GM19463 (cell line): Measurements from ENCODE around the gene ADAMTS6.

ENCODE experiments used
- ATAC-seq: cut with Tn5 transposase; IDR thresholded peaks from one replicate; pipeline ENCODE4 v1.9.1; 2021; ENCODE audit warnings: mild to moderate bottlenecking, moderate library complexity; ENCODE audit not compliant: unreplicated experiment

The ADAMTS6 gene

GRCh38 chr5:65475336-65475735 lies 6.4 kb downstream of the ADAMTS6 start:
- ATAC-seq: no peak

DNA sequence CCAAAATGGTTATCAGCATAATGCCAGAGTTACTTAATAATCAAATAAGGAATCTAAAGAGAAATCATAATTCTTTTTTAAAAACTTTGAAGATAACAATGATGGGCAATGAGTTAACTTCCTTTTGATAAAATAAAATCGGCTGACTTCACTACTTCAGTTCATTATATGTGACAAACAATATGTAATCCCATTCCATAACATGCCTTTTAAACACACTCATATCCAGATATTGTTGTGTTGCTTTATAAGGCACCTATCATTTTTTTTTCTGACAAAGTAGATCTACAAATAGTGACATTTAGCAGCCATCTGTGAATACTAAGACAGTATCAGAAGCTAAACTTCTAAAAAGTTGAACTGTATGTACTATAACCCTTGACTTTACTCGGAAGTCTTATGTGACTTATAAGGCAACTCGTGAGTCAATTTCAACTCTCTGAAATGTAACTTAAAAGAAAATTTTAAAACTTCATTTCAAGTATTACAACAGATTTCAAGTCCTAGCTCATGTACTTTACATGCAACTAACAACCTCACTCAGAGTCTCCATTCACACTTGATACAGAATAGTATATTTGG lies 7.5 kb downstream of the ADAMTS6 start:
- no peak for ATAC-seq

GRCh38 chr5:65468633-65469032 lies 13.1 kb downstream of the ADAMTS6 start:
- ATAC-seq: no peak

DNA sequence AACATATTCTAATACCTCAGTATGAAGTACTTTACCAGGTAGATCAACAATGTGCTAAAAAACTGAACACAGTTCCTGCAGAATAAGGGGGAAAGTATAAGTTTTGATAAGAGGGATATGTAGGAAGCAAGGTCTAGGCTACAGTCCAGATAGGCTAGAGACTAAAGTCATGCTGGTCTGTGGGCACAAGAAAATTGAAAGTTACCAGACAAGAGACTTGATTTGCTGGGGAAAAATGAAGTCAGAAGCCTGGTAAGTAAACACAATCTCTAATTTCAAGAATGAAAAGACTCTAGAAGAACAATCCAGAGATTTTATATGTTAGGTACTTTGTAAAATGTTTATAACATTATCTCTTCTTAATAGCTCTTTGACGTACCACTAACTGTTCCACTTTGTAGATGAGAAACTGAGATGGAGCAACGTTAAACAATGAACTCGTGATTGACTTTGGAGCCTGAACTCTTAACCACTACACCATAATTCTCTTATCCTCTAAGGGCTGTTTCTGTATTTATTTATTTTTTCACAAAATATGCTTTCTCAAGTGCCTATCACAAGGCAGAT lies 19.5 kb downstream of the ADAMTS6 start:
- no peak for ATAC-seq

GRCh38 chr5:65461490-65461889 lies 20.2 kb downstream of the ADAMTS6 start:
- no peak for ATAC-seq

DNA sequence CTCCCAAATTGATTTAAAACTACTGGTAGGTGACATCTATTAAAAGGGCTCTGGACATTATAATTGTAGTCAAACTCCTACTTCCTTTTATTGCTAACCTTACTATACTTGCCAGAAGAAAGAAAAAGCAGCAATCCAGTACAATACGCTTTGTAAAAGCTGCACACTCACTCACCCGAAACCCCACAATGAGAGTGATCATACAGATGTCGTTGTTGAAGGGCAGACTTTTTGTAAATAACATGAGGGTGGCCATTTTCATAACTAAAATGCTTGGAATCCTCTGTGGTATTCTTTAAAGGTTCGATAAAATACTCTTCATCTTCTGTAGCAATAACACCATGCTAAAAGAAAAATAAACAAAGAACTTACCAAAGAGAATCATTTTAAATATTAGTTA lies 21.7 kb downstream of the ADAMTS6 start:
- no peak for ATAC-seq

DNA sequence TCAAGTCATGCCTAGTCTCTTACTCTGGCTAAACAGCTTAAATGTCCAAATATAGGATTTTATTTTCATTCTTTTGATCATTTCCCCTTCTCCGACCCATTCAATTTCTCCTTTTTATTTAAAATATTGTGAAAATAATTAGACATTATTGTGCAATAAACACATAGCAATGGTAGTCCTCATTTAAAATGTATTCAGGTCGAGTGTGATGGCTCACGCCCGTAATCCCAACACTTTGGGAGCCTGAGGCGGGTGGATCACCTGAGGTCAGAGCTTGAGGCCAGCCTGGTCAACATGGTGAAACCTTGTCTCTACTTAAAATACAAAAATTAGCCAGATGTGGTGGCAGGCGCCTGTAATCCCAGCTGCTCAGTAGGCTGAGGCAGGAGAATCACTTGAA lies 26.7 kb downstream of the ADAMTS6 start:
- no peak for ATAC-seq

DNA sequence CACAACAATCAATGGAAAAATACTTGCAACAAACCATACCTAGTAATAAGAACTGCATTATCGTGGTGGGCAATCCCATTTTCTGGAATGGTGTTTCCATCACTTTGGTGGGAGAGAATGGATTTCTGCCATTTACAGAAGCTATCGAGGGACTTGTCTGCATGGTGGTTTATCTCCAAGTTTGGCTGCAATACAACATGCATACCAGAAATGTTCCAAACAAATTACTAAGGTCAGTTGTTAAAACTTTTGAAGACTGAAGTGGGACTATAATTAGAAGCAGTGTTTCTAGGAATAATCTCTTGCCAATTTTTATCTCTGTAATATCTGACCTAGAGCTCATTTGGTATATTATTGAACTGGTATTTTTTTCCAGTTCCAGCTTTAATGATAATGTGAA lies 30.3 kb downstream of the ADAMTS6 start:
- ATAC-seq: no peak

DNA sequence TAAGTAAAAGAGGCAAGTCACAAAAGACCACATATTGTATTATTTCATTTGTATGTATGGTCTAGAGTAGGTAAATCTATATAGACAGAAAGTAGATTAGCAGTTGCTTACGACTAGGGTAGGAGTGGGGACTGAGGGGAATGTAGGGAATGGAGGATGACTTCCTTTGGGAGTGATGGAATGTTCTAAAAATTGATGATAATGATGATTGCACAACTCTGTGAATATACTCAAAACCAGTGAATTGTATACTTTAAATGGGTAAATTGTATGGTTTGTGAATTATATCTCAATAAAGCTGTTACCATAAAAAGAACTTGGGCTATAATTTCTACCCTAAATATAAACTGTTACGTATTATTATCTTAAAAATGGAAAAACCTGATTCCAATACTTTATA lies 35.0 kb downstream of the ADAMTS6 start:
- no peak for ATAC-seq

- no peak for ATAC-seq
Observed at GRCh38 chr5:65441800-65442199, 39.9 kb downstream of the ADAMTS6 start.

DNA sequence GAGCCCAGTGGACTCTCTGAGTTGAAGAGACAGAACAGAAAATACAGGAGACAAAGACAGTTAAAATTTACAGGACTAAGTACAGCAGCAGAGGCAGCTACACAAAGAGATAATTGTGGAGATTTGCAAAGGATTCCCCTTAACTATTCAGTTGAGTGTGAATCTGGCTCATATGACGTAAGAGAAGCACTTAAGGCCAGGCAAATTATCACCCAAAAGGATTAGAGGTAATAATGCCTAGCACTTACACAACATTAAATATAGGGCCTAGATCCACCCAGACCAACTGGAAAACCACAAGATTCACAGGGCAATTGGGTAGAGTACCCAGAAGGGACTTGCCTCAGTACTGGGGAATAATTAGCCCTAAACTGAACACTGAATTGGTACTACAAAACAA lies 41.3 kb downstream of the ADAMTS6 start:
- no peak for ATAC-seq

GRCh38 chr5:65434122-65434521 lies 47.6 kb downstream of the ADAMTS6 start:
- ATAC-seq: no peak

DNA sequence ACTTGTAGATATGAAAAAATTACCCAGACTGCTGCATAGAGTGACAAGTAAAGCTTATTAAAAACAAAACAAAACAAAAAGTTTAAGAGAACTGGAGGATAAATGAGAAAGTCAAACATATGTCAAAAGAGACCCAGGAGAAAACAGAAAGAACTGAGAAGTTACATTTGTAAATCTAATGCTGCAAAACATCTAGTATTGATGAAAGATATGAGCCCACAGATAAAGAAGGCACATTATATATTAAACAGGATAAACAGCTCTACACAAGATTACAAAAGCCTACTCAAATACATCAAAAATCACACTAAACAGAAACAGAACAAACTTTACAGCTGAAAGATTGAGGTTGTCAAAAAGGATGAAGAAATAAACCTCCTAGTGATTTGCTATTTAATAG lies 55.1 kb downstream of the ADAMTS6 start:
- ATAC-seq: no peak

DNA sequence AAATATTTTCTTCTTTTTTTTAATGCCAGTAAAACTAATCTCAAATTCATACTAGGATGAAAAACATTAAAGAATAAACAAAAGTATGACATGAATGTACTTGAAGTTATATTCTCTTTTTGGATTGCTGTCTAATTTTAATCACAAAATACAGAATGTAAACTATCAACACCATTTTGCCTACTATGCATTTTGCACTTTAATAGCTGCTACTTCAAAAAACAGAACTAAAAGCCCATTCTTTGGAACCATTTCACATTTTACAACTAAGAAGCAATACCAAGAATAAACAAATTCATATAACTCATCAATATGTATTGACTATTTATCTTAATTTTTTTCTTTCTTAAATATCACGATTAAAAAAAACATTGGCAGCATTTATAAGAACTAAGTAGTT lies 58.1 kb downstream of the ADAMTS6 start:
- ATAC-seq: no peak

- no peak for ATAC-seq
Observed at GRCh38 chr5:65418661-65419060, 63.1 kb downstream of the ADAMTS6 start.

- no peak for ATAC-seq
Observed at GRCh38 chr5:65413822-65414221, 67.9 kb downstream of the ADAMTS6 start.

DNA sequence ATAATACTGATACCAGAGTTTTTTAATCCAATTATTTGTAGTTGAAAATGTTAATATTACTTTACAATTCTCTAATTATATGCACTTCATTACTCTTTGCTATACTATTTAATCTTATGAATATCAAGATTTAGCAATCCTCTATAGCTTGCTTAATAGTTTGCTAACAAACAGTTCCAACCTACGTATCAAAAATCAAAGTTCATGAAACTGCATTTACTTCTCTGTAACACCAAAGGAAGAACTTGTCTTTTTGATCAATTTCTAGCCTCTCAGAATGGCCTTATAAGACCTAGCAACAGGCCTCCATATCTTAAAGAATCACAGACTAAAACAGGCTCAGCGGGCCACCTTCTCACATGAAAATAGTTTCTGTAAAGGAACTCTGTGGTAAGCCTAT lies 68.9 kb downstream of the ADAMTS6 start:
- ATAC-seq: no peak

GRCh38 chr5:65411356-65411755 lies 70.4 kb downstream of the ADAMTS6 start:
- ATAC-seq: no peak

DNA sequence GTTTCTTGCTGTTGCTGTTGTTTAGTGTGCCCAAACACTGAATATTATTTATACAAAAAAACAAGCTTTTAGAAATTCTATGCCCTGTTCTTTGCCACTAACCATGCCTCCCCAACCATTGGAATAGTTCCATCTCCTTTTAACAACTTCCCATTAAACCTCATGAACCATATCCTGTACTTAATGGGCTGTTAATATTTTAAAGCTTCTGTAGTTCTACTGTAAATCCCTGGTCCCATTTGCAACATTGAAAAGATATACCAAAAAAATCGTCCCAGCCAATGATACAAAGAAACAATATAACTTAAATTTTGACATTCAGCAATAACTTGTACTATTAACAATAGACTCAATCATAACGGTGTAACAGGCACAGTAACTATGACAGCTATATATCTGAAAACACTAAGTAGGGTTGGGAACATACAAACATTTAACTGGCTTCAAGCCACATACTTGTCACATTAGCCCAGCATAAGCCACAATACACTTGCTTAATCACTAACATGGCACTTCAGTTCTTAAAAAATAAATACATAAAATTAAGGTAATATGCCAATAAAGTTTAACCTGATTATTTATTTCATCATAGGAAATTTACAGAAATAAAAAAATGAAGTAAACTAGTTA lies 86.1 kb downstream of the ADAMTS6 start:
- ATAC-seq: no peak

GRCh38 chr5:65394087-65394486 lies 87.6 kb downstream of the ADAMTS6 start:
- no peak for ATAC-seq

DNA sequence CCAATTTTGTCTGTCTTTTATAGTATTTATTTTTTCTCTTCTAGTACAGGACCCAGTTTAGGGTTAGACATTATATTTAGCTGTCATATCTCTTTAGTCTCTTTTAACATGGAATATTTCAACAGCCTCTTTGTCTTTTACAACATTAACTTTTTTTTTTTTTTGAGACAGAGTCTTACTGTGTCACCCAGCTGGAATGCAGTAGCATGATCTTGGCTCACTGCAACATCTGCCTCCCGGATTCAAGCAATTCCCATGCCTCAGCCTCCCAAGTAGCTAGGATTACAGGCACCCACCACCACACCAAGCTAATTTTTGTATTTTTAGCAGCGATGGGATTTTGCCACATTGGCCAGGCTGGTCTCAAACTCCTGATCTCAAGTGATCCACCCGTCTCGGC lies 90.1 kb downstream of the ADAMTS6 start:
- no peak for ATAC-seq

GRCh38 chr5:65390208-65390607 lies 91.5 kb downstream of the ADAMTS6 start:
- ATAC-seq: no peak

DNA sequence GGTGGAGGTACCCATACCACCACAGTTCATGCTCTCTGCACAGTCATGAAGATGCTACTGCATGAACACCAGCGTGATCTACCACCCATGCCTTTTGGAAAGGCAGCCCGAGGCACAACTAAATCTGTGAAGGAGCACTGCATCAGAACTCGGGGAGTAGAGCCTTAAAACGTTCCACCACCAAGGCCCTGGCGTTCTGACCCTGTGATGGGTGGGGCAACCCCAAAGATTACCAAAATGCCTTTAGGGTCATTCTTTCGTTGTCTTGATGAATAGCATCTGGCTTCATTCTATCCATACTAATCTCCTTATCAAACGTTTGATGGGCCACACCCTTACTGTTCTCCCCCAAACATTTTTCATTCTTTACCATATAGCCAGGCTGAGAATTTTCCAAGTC lies 97.9 kb downstream of the ADAMTS6 start:
- no peak for ATAC-seq
